Stimulated activated CD4-positive, alpha-beta T cell treated with anti-CD3 and anti-CD28 coated beads, Interleukin-12 subunit alpha, Interleukin-12 subunit beta, amount 100 ng/mL, for 48 hours (primary cell): ENCODE data around the gene CYTIP.
A peak's percentile ranks its signal among the peaks of the same experiment; 100 is the strongest.
"Not testable (repeated sequence)": the region's sequence is repeated elsewhere in the genome, so short reads cannot be mapped to it uniquely, and the experiment has no call there.

Source experiments
- DNase-seq, 3 donors: peaks; one replicate each; pipeline ENCODE4 v3.0.0-alpha.2; 2020; ENCODE audit warnings: low read depth in 2 of 3, low spot score in 1 of 3

CYTIP gene

DNA sequence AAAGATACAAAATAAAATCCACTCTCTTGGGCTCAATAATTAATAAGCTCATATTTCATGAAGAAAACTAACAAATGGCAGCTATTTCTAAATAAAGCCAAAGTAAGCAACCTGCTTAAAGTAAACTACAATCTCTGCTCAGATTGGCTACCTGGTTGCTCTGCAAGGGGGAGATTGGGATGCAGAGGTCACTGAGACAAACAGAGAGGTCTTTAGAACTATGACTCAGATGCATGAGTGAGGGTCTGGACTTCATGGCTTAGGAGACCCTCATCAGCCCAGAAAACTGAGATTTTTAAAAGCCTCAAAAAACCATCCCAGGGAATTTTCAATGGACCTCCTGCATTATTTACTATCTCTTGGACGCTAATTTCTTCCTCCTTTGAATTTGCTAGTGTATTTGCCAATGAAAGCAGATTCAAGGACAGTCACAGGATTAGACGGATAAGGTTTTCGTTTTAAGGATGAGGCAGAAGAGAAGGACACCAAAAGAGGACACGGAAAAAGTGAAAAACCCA, 17.4 kb downstream of the CYTIP start:
- DNase-seq: no peak

DNA sequence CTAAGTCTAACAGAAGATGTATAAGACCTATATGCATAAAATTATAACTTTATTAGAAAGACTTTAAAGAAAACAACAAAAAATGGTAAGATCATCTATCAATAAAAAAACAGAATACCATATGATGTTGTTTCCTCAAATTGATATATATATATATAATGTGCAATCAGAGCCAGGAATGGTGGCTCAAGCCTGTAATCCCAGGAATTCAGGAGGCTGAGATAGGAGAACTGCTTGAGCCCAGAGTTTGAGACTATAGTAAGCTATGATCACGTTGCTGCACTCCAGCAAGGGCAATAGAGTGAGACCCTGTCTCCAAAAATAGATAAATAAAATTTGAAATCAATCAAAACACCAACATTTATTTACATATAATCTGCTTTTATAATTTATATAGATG, 19.5 kb downstream of the CYTIP start:
- DNase-seq: no peak

DNA sequence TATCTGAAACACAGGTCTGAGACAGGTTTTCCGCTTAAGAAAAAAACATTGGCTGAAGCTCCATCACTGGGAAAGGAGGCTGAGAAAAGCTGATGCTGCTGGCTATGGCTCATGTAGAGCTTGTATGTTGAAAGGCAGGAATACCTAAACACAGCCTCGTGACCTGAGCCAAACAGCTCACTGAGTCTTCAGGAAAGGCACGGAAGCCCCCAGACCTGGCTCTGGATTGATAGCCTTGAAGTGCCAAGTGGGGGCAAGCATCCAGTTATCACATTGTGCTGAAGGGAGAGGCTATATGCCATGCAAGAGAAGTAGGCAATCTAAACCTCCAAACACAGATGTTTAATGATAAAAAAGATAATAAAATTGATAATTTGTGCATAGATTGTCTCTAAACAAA, 21.9 kb downstream of the CYTIP start:
- DNase-seq: no peak

DNA sequence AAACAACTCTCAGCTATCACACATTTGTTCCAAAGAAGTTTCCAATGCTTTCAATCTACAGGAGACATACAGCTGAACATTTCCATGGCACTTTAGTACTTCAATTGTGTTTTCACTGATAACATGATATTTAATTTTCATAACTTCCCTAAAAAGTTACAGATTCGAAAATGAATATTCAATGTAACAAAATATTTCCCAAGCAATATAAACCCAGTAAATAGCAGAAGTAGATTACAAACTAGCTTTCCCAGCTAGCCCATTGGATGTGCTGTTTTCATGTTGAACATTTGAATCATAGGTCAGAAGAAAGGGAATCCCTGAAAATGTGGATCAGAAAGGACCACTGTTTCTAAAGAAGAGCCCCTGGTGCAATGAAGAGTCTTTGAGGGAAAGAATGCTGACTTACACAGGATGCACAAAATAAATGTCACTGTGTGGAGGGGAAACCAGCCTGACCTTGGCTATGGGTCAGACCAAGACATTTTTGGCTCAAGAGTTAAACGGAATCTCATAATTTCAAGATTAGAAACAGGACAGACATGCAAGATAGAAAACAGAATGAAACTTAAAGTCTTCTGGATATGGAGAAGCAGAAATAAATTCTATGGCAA, 22.5 kb downstream of the CYTIP start:
- DNase-seq: no peak

DNA sequence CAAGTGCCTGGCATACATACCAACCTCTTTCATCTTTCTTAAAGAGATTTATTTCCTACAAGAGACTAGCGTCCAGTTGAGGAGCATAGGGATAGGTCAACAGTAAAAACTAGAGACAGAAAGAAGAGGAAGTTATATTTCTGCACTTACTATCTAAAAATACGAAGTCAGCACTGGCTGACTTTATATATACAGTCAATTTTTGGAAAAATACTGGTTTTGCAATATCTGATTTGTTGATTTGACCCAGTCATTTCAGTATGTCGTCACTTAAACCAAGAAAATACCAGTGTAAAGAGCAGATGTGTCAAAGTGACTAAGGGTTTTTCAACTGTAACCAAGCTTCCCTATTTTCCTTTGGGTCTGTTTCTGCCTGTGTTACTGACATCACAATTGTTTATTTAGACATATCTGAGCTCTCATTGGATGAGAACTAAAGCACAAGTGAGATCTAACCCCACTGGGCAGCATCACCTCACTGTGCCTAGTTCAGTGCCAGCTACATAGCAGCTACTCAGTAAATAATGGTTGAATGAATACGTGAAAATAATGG, 23.0 kb downstream of the CYTIP start:
- no peak for DNase-seq

DNA sequence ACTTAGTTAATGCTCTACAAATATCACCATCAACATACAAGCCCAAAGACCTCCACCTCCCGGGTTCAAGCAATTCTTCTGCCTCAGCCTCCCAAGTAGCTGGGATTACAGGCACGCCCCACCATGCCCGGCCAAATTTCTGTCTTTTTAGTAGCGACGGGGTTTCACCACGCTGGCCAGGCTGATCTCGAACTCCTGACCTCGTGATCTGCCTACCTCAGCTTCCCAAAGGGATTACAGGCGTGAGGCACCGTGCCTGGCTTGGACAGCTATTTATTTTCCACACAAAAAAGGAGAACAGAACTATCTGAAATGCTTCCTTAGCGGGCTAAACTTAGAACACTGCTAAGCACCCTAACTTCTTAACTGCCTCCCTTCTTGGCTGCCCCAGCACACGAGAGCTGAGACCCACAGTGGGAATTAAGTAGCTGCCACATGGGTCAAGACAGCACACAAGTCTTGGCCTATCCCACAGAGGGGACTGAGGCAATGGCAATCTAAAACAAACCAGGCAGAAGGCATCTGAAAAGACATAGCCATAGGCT, 24.8 kb downstream of the CYTIP start:
- DNase-seq: no peak

DNA sequence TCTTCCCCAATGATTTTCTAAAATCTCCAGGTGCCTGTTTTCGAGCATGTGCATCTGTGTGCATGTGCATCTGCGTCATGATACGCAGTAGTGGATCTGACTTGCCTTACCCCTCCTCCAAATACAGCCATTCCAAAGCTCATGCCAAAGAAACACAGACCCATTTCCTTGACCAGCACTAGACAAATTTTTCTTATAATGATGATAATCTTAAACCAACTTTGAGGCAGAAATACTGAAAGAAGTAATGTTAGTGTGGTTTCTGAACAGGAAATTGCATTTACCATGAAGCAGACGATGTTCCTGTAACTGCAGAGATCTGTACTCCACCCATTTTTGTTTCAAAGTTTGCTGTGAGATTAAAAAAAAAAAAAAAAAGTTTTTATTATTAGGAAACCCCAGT, 25.6 kb downstream of the CYTIP start:
- DNase-seq: no peak

DNA sequence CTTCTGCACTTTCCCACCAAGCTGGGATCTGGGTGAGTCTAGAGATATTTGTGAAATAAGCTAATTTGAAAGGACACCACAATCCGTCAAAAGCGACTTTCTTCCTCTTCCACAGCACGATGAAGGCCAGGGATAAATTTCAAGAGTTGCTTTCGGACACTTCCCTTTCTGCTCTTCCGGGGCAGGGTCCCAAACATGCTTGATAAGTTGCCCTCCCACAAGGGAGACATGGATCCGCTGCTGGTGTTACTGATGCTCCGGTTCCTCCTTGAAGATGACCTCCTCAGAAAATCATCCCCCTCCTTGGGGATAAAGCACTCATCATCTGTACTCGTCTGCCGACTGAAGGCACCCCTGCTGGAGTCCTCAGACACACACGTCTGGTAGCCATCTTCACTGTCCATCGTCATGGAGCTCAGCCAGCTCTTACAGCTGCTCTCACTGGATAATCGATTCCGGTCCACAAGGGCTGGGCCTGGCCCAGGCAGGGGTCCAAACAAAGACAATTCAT, 28.2 kb downstream of the CYTIP start:
- DNase-seq: no peak

DNA sequence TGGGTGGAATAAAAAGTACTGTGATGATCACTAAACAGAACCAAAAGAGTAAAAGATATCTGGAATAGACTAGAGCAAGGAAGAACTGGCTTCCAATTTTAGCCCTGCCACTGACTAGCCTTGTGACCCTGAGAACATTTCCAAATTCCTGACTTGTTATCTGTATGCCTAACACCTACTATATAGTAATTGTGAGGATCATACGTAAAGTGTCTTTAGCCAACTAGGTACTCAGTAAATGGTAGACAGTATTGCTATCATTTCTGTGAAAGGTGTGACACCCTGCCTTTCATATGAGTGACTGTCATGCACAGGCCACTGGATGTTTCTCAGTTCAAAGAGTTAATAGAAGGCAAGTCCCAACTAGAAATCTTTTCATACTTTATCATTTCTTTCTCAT, 29.8 kb downstream of the CYTIP start:
- DNase-seq: no peak

DNA sequence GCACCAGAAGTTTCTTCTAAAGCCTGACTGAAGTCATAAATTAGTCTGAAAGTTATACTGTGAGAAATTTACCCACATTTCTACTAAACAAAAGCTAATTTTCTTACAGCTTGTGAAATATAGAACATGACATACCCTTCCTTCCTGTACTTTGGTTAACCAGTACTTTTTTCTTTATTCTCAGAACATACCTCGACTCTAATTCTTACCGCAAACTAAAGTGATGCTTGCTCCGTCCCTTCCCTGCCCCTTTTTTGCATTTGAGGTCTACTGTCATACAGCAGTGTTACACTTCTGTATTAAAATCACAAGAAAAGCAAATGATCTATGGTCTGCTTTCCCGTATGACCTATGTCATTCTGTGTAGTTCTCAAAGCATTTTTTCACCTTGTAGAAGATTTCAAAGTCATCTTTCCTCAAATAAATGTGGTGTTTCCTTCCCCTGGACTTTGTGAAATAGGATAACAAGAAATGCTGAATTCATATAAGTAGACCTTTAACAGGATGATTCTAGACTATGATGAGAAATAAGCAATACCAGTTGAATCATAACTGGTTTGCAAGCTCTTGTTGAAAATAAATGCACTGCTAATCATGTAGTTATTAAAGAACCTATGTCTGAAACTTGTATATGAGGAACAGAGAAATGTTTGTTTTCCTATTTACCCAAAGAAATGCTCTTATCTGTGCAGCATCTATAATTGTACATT, 30.4 kb downstream of the CYTIP start:
- DNase-seq: peak in 2 of 3 donors; percentile 28 to 54

DNA sequence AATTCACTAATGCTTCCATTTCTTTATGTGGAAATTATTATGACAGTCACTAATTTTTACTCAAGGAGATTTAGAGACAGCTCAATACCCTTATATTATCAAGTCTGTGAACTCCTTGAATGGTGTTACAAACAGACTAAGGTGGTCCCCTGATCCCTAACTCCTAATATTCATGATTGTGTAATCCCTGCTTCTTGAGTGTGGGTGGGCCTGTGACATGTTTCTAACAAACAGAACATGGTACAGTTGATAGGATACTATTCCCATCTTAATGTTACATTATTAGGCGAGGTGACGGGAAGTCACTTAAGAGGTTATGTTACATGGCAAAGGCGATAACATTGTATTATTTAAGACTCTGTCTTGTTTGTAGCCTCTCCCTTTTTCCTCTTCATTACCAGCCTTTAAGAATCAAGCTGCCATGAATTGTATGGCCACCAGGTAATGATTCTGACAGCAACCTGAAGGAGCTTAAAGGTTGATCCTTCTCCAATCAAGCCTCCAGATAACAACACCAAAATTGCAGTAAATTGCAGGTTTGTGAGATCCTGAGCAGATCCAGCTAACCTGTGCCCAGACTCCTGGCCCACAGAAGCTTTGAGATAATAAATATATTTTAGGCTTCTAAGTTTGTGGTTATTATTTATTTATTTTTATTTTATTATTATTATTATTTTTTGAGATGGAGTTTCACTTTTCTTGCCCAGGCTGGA, 32.1 kb downstream of the CYTIP start:
- DNase-seq: no peak

DNA sequence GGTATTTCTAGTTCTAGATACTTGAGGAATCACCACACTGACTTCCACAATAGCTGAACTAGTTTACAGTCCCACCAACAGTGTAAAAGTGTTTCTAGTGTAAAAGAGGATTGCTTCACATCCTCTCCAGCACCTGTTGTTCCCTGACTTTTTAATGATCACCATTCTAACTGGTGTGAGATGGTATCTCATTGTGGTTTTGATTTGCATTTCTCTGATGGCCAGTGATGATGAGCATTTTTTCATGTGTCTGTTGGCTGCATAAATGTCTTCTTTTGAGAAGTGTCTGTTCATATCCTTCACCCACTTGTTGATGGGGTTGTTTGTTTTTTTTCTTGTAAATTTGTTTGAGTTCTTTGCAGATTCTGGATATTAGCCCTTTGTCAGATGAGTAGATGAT, 38.5 kb downstream of the CYTIP start:
- not testable (repeated sequence) for DNase-seq

DNA sequence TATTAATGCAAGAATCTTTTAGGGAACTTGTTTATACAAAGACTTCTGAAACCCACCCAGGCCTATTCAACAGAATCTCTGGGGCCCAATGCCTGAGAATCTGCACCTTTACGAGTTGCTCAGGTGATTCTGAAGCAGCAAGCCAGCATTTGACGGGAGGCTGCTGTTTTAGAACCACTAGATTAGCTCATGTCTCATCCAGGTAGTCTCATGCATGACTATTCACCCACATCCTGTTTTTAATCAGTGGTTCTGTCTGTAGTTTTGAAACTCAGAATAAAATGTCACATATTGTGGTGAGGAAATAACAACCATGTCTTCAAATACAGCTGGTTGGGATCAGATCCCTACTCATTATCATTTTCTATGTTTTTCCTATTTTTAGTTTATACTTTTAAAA, 39.5 kb downstream of the CYTIP start:
- DNase-seq: peak in 2 of 3 donors; percentile 26 to 45

DNA sequence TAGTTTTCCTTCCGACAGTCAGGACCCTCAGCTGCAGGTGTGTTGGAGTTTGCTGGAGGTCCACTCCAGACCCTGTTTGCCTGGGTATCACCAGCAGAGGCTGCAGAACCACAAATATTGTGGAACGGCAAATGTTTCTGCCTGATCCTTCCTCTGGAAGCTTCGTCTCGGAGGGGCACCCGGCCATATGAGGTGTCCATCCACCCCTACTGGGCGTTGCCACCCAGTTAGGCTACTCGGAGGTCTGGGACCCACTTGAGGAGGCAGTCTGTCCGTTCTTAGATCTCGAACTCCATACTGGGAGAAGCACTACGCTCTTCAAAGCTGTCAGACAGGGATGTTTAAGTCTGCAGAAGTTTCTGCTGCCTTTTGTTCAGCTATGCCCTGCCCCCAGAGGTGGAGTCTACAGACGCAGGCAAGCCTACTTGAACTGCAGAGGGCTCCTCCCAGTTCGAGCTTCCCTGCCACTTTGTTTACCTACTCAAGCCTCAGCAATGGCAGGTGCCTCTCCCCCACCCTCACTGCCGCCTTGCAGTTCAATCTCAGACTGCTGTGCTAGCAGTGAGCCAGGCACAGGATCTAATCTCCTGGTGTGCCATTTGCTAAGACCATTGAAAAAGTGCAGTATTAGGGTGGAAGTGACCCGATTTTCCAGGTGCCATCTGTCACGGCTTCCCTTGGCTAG, 40.9 kb downstream of the CYTIP start:
- DNase-seq: not testable (repeated sequence)

DNA sequence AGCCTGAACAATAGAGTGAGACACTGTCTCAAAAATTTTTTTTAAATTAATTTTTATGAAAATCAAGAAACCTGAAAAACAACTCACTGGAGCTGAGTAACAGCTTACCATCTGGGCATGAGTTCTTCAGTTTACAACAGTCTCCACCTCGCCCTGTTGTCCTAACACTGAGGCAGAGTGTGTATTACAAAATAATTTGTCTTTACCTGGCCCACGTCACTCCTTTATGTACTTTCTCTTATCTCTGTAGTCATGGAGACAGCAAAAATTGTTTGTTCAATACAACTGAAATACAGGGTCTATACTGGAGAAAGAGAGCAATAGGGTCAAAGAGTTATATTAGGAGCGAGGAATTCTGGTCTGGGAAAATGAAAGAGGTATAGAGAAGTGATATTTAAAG, 48.1 kb downstream of the CYTIP start:
- DNase-seq: no peak

DNA sequence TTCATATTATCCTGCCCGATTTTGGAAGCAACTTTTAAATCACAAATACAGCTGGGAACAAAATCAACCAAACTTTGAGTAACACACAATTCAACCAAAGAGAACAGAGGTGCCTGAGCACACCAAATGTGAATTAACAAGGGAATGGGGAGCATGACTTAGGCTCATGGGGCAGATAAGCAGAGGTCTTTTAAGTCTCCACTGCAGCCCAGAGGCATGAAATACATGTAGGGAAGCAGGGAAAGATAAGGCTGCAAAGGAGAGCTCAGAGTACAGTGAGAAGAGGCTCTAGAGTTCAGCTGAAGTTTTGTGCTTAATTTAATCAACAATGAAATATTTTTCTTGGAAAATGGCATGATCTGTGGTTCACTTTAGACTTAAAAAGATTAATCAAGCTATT, 49.0 kb downstream of the CYTIP start:
- no peak for DNase-seq

DNA sequence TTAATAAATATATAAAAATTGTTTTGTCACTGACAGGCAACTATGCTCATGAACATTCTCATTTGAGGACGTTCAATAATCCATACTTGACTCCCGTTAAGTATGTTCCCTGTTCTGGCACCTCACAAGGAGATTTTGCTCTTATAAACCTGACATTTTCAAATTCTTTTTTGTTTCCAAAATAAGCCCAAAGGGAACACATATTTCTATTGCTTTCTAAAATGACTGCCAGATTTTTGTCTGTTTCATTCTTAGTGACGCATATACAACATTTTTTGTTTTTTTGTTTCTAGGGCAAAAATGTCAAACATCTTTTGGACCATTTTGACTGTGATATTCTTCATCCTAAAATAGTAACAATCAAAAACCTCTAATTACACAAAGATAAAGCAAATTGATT, 50.5 kb downstream of the CYTIP start:
- no peak for DNase-seq

DNA sequence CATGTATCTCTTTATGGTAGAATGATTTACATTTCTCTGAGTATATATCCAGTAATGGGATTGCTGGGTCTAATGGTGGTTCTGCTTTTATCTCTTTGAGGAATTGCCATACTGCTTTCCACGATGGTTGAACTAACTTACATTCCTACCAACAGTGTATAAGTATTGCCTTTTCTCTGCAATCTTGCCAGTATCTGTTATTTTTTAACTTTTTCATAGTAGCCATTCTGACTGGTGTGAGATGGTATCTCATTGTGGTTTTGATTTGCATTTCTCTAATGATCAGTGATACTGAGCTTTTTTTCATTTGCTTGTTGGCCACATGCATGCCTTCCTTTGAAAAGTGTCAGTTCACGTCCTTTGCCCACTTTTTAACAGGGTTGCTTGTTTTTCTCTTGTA, 55.1 kb downstream of the CYTIP start:
- no peak for DNase-seq

DNA sequence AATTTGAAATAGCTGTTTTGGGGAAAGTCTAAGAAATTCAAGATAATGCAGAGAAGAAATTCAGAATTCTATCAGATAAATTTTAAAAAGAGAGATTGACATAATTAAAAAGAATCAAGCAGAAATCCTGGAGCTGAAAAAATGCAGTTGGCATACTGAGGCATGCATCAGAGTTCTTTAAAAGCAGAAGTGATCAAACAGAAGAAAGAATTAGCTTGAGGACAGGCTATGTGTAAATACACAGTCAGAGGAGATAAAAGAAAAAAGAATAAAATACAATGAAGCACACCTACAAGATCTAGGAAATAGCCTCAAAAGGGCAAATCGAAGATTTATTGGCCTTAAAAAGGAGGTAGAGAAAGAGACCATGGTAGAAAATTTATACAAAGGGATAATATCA, 57.1 kb downstream of the CYTIP start:
- DNase-seq: no peak

DNA sequence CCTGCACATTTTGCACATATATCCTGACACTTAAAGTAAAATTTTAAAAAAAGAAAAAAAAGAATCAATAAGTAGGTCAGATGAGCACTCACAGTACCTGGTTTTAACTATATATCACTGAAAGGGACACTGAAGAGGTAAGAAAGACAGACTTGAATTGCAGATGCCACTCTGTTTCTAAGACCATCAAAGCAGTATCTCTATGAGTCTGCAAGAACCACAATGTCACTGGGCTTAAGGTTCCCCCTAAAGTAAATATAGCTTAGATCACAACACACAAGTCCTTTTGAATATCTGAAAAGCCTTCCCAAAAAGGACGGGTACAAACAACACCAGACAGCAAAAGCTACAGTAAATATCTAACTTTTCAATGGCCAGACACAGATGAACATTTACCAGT, 57.6 kb downstream of the CYTIP start:
- no peak for DNase-seq

DNA sequence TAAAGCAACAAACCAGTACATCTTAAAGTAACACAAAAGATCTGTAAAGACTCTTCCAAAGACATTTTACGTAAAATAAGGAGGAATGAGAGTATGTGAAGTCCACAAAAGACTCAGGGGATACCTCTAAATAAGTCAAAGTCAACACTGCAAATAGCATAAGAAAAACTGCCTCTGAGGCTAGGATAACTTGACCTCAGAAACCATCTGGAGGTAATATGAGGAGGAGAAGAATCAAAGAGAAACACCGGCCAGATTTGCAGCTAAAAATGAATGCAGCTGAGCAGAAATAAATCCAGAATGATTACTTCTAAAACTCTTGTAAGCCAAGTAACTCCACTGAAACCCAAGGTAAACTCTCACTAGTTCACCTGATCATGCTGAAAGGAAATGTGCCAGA, 66.0 kb downstream of the CYTIP start:
- DNase-seq: no peak
